Fibroblast of skin of right quadriceps (primary cell): Measurements from ENCODE around the gene KCTD8.
"Not testable (repeated sequence)": the region's sequence is repeated elsewhere in the genome, so short reads cannot be mapped to it uniquely, and the experiment has no call there.

Experiments
- DNase-seq: peaks from one replicate; pipeline ENCODE4 v3.0.0-alpha.2; 2013

KCTD8 gene

DNA sequence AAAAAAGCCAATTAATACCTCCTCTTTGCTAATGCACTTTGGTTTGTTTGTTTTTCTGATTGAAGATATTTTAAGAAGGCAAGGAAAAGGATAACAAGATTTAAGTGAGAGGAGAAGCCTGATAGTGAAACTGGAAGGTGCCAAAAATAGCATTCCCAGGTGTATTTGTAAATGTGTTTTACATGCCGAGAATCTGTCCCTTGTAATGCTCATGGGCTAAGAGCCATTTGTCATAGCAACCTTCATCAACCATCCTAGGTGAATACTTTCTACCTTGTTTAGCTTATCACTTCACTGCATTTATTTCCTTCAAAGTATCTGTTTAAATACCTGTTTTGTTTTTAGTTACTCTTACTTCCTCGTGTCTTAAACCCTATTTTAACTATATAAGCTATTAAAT, 127.8 kb downstream of the KCTD8 start:
- DNase-seq, result no peak

DNA sequence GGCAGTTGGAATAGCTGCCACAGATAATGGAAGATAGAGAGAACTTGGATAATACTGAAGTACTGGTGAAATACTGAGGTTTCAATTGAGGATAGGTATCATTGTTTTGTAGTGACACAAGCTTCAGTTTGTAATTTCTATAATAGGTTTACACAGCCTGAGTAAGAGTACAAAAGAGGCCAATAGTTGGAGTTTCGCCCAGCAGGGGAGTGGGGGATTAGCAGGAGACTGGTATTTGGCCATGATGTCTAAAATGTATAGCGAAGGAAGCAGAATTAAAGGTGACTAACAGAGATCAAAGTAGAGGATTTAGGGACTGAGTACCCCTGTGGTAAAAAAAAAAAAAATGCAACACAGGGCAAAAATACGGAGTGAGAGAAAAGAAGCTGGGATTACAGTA, 129.5 kb downstream of the KCTD8 start:
- no peak for DNase-seq

DNA sequence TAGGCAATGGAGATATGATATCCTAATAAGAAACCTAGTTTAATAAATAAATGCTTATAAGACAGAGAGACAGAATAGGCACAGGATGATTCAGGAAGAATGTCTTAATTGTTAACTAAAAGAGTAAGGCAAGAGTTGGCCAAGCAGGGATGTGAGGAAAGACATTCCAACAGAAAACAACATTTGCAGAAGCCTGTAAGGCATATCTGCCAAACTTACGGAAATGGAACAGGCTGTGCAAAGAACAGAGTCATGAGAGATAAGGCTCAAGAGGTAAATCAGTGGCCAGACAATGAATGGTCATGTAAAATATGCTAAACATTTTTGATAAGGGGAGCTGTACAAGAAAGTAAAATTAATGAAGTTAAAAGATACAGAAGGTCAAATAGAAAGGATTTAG, 134.9 kb downstream of the KCTD8 start:
- no peak for DNase-seq

DNA sequence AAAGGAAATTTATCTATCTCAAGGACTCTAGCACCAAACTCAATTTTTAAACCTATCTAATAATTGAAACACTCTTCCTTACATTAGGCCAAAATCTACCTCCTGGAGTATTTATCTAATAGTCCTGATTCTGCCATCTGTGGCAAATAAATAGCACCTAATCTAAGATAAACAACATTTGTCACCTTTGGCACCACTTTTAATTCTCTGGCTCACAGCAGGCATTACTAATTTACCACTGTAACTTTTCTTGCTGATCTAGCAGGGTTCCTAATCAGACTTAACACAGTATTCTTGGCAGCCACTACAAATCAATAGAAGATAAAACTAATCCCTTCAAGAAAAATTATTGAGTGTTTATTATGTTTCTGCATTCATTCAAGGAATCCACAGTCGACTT, 161.1 kb downstream of the KCTD8 start:
- no peak for DNase-seq

DNA sequence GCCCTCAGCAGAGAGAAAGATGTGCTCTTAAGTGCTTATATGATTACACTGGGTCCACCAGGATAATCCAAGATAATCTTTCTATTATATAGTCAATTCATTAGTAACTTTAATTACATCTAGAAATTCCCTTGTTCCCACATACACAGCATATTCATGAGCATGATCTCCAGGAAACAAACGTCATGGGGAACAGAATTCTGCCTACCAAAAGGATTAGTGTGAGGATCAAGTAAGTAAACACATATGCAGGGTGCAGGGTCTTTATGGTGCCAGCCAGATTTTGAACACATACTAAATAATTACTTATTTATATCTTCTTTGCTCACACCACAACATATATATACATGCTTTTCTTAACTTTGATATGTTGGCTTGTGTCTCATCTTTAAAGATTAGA, 169.1 kb downstream of the KCTD8 start:
- DNase-seq, result no peak

DNA sequence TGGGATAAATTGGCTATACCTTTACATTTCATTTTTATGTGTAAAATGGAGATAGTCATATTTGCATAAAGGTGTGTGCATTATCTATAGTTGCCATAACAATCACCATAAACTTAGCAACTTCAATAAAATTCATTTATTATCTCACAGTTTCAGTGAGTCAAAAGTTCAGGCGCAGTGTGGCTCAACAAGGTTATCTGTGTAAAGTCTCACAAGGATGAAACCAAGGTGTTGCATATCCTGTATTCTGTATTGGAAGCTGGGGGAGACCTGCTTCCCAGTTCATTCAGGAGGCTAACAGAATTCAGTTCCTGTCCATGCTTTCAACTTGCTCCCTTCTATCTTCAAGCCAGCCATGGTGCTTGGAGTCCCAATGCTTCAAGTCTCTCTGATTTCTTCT, 169.5 kb downstream of the KCTD8 start:
- no peak for DNase-seq

DNA sequence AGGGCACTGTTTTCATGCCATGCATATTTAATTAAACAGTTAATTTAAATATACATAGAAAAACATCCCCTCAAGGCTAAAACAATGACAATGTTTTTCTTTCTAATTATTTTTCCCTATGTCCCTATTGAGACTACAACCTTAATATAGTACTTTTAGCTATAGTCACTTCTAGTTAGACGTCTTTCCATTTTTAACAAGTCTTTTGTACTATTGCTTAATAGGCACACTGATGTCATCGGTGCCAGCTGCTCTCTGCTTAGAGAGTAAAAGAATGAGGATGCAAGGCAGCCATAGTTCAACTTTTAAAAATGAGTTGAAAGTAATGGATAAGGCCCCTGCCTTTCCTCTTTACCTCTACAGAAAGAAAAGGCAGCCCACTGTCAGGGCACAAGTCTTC, 191.1 kb downstream of the KCTD8 start:
- DNase-seq, result no peak

DNA sequence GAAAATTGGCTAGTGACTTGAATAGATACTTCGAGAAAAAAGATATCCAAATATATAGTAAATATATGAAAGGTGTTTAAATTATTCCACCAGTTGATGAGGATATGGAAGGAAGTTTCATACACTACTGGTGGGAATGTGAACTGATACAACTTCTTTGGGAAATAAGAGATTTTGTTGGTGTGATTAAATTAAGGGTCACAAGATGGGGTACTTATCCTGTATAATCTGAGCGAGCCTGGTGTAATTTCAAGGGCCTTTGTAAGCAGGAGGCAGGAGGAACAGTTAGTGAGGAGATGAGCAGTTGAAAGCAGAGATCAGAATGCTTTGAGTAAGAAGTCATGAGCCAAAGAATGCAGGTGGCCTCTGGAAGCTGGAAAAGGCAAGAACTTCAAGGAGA, 192.2 kb downstream of the KCTD8 start:
- DNase-seq, result no peak

DNA sequence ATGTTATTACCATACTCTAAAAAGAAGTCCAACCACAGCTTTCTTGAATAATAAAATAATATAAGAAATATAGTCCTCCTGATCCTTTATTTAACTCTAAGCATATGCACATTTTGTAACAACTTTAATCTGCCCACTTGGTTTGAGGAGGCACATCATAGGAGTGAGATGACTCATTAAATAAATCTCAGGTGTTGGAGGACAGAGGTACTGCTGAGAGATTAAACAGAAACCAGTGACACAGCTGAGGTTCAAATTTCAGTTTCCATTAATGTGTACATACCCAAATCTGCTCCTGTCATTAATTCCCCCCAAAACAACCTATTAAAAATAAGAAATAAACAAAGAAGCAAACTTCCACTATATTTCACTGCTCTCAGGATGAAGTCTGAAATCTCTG, 211.0 kb downstream of the KCTD8 start:
- DNase-seq, result no peak

DNA sequence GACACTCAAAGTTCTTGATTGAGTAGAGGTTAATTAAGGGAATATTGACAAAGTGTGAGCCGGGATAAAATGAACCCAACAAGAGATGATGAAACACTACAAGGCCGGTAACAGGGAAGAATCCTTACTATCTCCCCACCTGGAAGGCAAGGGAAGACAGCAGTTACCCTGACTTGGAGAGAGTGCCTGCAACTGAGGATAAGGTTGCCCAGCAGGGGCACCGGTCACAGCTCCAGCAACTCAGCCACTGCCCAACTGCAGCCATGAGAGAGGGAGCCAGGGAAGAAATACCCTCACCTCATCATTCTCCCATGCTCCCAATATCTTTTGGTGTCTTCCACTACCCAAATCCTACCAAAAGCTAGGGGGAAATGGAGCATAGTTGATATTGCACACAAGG, 212.7 kb downstream of the KCTD8 start:
- DNase-seq, result no peak

DNA sequence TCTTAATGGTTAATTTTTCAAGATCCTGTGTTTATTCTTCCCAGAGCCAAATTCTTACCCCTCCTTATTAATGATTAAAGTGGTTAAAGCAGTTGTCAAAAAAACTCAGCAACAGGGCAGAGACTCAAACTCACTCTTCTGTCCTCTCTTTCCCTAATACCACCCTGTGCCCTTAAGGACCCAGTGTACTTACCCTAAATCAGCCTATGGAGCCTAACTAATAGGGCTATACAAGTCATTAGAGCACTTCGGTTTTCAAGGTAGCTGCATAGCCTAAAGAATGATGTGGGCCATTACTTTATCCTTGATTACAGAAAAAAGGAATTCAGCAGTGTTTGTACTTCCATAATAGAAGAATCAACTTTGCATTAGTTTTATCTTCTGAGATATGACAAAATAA, 216.3 kb downstream of the KCTD8 start:
- no peak for DNase-seq

DNA sequence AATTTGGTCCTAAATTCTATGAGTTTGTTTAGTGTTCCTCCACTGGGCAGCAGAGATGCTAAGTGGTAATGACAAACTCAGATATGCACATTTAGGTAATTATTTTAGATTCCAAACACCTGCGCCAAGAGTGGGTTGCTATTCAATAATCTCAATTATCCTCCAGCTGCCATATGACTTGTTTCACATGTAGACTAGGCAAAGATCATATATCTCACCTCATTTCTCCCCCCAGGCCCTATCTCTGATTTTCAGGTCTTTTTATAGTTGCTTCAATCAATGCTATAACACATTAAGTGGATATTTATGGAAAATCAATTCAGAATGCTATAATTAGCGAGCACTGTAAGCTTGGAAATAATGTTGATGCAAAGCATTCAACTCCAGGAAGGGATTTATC, 217.6 kb downstream of the KCTD8 start:
- no peak for DNase-seq

DNA sequence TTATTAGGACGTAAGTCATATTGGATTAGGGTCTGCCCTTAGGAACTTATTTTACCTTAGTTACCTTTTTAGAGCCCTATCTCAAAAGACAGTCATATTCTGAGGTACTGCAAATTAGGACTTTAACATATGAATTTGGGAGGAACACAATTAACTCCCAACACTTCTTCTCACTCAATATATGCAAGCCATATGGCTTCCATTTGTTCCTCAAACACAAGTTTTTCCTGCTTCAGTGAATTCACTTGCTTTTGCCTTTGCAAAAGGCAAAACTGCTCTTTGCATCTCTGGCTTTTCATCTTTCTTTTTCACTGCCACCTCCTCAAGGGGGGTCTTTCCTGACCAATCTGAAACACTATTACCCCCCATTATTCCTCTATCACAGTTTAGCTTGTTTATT, 220.3 kb downstream of the KCTD8 start:
- DNase-seq, result no peak

DNA sequence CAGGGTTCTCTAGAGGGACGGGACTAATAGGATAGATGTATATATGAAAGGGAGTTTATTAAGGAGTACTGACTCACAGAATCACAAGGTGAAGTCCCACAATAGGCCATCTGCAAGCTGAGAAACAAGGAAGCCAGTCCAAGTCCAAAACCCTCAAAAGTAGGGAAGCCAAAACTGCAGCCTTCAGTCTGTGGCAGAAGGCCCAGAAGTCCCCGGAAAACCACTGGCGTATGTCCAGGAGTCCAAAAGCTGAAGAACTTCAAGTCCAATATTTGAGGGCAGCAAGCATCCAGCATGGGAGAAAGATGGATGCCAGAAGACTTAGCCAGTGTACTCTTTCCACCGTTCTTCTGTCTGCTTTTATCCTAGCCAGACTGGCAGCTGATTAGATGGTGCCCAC, 227.2 kb downstream of the KCTD8 start:
- DNase-seq, result no peak

DNA sequence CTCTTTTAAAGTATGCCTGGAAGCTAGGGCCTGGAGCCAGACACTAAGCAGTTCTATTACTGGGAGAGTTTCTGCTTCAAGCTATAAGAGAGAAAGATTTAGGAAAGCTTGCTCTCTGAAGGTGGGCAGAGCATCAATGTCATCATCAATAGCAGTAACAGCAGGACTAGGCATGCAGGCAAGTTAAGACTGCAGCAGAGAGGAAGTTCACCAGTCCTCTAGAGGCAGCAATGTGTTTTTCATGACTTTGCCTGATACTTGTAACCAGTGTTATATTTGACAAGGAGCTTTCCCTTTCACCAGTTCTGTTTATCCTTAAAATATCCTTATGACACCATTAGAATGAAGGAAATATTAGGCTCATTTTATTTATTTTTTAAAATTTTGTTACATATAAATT, 237.9 kb downstream of the KCTD8 start:
- DNase-seq, result no peak

DNA sequence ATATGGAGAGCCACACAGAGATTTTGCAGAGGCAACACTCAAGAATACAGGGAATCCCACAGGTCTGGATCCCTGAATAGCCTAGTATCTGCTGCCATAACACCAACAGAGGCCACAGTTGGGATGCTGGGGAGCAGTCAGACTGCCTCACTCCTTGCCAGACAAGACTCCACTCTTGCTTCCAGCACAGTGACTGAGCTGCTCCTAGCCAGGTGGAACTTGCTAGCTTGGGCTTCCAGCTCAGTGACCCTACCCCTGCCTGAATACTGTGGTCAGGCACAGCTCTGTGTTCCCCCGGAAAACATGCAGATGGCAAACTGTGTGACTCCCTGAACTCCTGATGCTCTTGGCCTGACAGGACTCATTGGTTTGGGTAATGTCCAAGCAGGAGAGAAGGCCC, 251.8 kb downstream of the KCTD8 start:
- no peak for DNase-seq

DNA sequence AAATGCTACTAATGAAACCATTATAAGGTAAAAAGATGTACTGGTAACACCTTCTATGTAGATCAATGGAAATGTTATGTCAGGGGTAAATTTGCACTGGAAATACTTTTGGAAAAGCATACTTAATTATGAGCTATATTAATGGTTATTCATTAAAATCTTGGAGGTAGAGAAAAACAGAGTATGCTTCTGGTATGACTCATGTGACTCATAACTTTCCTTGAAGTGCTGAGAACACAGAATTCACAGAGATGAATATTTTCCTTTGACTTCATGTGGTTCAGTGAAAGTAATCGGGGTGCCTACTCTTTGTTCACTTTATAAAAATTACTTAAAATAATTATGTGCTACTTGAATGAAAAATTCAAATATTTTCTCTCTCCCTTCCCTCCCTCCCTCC, 254.2 kb downstream of the KCTD8 start:
- DNase-seq, result no peak

DNA sequence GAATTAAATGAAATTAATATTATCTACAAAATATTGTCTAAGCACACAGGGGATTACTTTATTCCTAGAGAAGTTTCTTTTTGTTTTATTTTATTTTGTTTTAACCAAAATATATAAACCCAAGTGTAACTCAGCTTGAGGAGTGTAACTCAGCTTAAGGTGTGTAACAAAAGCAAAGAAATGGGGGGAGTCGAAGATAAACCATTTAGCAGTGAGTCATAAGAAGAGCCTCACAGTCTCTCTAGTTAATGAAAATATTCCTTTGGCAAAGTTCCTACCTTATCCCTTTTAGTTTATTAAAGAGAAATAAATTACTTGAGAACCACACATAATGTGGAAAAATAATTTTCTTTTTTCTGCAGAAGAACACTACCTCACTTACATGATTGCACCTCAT, 261.8 kb downstream of the KCTD8 start:
- DNase-seq, result no peak

DNA sequence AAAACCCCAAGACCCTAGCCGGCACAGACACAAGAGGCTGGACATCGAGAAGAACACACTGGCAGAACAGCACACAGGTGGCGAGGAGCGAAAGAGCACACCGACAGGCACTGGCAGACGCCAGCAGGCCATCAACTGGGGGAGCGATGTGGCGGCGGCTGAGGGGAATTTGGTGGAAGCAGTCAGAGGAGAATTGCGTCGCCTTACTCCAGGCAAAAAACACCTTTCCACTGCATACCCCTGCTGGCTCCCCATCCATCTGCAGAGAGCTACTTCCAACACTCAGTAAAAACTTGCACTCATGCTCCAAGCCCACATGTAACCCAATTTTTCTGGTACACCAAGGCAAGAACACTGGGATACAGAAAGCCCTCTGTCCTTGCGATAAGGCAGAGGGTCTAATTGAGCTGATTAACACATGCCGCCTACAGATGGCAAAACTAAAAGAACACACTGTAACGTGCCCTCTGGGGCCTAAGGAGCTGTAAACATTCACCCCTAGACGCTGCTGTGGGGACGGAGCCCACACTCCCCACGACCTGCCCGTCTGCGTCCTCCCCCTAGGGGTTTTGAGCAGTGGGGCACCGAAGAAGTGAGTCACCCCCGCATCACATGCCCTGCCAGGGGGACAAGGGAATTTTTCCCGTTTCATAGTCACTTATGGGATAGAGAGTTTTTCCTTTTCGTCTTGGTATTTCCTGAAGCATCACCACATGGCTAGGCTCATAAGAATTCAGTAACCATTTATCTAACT, 262.3 kb downstream of the KCTD8 start:
- DNase-seq, result no peak

DNA sequence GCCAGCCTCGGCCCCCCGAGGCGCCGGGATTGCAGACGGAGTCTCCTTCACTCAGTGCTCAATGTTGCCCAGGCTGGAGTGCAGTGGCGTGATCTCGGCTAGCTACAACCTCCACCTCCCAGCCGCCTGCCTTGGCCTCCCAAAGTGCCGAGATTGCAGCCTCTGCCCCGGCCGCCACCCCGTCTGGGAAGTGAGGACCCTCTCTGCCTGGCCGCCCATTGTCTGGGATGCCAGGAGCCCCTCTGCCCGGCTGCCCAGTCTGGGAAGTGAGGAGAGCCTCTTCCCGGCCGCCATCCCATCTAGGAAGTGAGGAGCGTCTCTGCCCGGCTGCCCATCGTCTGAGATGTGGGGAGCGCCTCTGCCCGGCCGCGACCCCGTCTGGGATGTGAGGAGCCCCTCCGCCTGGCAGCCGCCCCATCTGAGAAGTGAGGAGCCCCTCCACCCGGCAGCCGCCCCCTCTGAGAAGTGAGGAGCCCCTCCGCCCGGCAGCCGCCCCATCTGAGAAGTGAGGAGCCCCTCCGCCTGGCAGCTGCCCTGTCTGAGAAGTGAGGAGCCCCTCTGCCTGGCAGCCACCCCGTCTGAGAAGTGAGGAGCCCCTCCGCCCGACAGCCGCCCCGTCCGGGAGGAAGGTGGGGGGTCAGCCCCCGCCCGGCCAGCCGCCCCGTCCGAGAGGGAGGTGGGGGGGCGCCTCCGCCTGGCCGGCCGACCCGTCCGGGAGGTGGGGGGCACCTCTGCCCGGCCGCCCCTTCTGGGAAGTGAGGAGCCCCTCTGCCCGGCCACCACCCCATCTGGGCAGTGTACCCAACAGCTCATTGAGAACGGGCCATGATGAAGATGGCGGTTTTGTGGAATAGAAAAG, 266.9 kb downstream of the KCTD8 start:
- not testable (repeated sequence) for DNase-seq

DNA sequence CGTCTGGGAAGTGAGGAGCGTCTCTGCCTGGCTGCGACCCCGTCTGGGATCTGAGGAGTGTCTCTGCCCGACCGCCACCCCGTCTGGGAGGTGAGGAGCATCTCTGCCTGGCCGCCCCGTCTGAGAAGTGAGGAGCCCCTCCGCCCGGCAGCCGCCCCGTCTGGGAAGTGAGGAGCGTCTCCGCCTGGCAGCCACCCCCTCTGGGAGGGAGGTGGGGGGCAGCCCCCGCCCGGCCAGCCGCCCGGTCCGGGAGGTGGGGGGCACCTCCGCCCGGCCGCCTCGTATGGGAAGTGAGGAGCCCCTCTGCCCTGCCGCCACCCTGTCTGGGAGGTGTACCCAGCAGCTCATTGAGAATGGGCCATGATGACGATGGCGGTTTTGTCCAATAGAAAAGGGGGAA, 280.8 kb downstream of the KCTD8 start:
- DNase-seq, result not testable (repeated sequence)

DNA sequence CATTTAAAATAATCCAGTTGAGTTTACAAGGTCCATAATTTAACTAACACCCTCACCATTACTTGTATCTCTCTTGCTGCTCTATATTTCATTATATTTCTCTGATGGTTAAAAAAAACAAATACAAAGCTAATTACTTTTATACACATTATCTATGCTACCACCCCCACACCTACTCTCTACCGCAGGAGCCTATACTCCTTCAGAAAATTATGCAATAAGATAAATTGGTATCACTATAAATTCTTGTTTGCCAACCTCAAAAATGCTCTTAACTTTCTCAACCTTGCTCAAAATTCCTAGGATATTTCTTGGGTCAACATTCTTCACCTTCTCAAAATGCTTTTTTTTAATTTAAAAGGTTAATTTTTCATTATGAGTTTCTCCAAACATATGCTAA, 282.7 kb downstream of the KCTD8 start:
- no peak for DNase-seq

DNA sequence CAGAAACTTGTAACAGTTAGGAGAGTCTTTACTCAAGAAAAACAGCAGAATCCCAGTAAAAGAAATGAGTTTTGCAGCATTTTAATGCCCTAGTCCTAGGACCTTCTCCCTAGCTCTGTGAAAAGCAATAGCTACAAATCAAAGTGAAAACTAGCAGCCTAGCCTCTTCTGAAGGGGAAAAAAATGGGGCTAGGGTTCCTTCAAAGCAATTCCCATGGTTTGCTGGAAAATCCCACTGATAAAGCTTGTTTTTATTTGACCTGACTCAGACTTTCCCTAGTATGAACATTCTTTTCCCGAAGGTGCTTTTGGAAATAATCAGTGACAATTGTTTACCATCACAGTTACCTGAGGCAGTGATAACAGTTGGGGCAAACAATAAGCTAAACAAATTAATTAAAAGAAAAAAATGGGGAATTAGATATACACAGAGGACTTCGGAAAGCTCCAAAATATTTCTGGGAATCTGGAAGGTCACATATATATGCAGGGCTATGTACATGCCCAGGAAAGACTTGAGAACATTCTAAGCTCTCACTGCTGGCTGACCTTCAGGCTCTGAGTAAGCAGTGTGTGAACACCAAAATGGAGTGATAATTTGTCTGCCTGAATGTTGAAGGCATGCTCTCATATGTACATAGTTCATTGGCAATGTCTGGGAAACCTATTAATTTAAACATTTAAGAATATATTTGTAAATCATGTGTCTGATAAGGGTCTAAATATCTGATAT, 285.9 kb downstream of the KCTD8 start:
- no peak for DNase-seq

DNA sequence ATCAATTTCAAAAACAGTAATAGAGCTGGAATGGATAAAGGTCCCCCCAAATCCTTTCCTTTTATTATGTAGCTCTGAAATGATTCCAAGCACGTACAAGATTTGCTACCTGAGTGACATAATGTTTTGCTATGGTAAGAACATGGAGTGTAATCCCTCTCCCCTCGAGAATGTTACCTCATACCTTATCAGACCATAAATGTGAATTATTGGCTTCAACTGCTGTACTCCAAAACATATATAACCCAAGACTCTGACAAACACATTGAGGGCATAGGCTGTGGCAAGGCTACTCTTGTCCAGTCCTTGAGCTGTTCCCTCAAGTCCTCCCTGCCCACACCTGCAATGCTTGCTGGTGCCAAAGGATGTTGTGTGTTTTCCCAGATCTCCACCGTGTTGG, 286.9 kb downstream of the KCTD8 start:
- DNase-seq, result no peak
